ENCODE measurements around the gene SRC. TPM values are rescaled to one million over a fixed set of nuclear protein-coding genes. Genes with fewer than 3 reads are reported as not detected.

SRC gene
- total RNA-seq, 2 experiments from 2014 or later = 2.6 to 2.7 TPM

DNA sequence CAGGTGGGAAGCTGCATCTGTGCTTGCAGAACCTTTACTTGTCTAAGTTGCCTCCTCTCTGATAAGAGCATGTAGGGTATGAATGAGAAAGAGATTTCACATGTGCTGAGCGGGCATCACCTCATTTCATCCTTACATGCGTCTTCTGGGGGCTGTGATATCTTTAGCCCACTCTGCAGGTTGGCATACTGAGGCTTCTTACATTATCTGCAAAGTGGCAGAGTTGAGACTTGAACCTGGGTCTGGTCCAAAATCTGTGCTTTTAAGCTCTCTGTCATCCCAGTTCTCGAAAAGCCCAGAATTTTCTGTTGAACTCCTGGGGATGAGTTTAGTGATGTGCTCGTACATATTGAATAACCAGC, 2.0 kb upstream of the SRC start:
- Mint-ChIP-seq H3K4me3 (no peak overlapping the region), H3K9me3 (no peaks in the 10 kb centered on the region), H3K27me3 (no peaks in the 10 kb centered on the region), H3K36me3 (ENCODE audit: low read depth) (no peaks in the 10 kb centered on the region), H3K27ac (no peak overlapping the region), H3K4me1 (peaks cover 11% of the 10 kb centered on the region)
- CTCF ChIA-PET = interaction anchor here (0.8 kb wide), 1 partner anchor 152 kb away, joined by 3 read pairs; no protein-coding TSS in a partner anchor
- DNase-seq = no peak
- POLR2A ChIA-PET = no interaction called here

DNA sequence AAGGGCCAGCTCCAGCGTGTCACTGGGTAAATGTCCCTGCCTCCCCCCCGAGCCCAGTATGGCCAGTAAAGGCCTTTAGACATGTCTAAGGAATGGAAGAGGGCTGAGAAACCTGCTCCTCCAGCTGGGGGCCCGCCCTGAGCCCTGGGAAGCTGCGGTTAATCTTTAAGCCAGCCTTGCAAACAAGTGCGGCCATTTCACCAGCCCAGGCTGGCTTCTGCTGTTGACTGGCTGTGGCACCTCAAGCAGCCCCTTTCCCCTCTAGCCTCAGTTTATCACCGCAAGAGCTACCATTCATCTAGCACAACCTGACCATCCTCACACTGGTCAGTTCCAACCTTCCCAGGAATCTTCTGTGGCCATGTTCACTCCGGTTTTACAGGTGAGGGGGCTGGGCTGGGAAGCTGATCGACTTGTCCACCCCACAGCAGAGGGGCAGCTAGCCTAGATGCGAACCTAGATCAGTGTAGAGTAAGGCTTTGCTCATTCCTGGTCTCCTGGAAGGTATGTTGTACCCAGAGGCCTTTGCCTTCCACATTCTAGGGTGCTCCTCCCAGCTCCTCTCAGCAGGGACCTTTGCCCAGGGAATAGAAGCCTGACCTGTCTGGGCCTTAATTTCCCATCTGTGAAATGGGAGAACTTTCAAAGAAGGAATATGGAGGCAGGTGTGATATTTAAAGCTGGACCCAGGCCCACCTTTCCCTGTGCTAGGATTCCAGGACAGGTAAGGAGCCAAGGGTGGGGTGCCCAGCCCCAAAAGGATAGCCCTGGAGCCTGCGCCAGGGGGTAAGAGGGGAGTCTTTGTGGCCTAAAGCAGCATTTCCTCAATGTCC, 1.2 kb upstream of the SRC start:
- Mint-ChIP-seq H3K27me3 (no peaks in the 10 kb centered on the region), H3K9me3 (no peaks in the 10 kb centered on the region), H3K4me1 (peaks cover 11% of the 10 kb centered on the region), H3K4me3 (peak overlapping the region; percentile 66), H3K27ac (no peak overlapping the region), H3K36me3 (ENCODE audit: low read depth) (no peaks in the 10 kb centered on the region)
- ChIA-PET POLR2A (no interaction called here), CTCF (no interaction called here)
- DNase-seq = no peak

DNA sequence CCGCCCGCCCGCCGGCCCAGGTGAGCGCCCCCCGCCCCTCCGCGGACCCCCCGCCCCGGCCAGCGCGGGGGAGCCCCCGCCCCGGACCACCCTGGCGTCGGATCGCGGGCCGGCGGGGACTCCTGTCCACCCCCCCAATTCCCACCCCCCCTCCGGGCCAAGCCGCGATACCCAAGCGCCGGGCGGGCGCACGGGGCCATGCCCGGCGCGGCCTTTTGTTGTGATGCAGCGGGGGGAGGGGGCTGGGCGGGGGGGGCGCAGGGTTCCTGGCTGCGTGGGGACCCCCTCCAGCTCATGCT, 245 bp downstream of the SRC start:
- Mint-ChIP-seq H3K27me3 (no peaks in the 10 kb centered on the region), H3K4me1 (peaks cover 11% of the 10 kb centered on the region)
- POLR2A ChIA-PET = no interaction called here

DNA sequence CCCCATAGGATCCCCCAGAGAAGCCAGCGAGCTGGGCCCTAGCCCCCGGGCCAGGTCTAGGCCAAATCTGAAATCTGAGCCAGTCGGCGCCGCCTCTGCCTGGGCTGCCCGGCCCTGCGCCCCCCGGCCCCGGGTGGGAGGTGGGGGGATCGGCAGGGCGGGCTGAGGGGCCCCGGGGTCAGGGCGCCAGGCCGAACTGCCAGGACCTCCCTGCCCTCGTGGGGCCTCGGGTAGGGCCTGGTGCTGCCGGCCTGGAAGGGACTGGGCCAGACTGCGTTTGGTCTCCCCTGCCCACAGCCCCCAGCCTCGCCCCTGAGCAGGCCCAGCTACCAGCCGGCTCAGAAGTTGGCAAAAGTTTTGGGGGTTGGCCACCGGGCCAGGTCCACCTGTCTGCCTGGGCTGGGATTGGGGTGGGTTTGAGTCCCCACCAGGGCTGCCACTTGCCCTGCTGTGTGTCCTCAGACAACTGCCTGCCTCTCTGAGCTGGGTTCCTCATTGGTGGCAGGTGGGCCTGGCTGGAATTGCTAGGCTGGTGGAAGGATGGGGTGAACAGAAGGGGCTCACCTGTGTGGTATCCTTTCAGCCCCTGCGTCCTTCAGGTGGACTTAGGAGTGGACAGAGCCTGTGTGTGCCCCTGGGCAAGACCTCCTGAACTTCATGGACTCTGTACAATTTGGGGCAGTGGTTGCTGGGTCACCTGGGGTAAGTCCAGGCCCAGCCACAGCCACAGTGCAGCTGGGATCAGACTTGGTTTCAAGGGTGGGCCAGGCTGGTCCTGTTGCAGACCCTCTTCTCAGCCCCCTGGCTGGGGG, 801 bp downstream of the SRC start:
- Mint-ChIP-seq H3K4me1 (peaks cover 11% of the 10 kb centered on the region), H3K4me3 (peak overlapping the region; percentile 47), H3K27me3 (no peaks in the 10 kb centered on the region), H3K27ac (no peak overlapping the region), H3K36me3 (ENCODE audit: low read depth) (no peaks in the 10 kb centered on the region), H3K9me3 (no peaks in the 10 kb centered on the region)
- ChIA-PET CTCF (no interaction called here), POLR2A (no interaction called here)
- no peak for DNase-seq

More for the DNA sequence above, 245 bp downstream of the SRC start:
- no peak overlapping the region for H3K4me3 Mint-ChIP-seq
- no peak for DNase-seq
- no peaks in the 10 kb centered on the region for H3K36me3 Mint-ChIP-seq (ENCODE audit: low read depth)
- CTCF ChIA-PET = no interaction called here
- H3K27ac Mint-ChIP-seq = no peak overlapping the region
- no peaks in the 10 kb centered on the region for H3K9me3 Mint-ChIP-seq

DNA sequence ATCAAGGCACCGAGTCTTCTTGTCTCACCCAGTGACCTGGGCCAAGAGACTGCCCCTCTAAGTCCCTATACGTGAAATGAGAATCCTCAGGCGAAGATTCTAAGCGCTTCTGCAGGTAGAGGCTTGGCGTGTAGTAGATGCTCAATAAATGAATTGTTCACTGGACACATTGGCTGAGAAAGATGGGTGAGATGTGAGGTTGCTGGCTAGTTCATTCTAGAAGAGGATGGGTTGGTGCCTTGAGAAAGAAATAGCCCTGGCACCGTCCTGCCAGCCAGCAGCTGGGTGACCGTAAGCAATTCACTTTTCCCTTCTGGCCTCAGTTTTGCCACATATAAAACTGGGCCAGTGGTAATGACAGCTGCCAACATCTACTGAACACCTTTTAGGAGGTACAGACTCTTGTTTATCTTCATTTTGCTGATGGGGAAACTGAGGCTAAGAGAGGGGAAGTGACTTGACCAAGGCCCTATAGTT, 1.4 kb downstream of the SRC start:
- H3K36me3 Mint-ChIP-seq (ENCODE audit: low read depth) = no peaks in the 10 kb centered on the region
- peaks cover 11% of the 10 kb centered on the region for H3K4me1 Mint-ChIP-seq
- no peaks in the 10 kb centered on the region for H3K27me3 Mint-ChIP-seq
- no peaks in the 10 kb centered on the region for H3K9me3 Mint-ChIP-seq
- POLR2A ChIA-PET = interaction anchor here (0.9 kb wide), 1 partner anchor 58 kb away, joined by 3 read pairs; the partner anchor contains the start of gene MANBAL
- DNase-seq = no peak
- peak overlapping the region; percentile 47 for H3K4me3 Mint-ChIP-seq
- no peak overlapping the region for H3K27ac Mint-ChIP-seq
- CTCF ChIA-PET = no interaction called here

DNA sequence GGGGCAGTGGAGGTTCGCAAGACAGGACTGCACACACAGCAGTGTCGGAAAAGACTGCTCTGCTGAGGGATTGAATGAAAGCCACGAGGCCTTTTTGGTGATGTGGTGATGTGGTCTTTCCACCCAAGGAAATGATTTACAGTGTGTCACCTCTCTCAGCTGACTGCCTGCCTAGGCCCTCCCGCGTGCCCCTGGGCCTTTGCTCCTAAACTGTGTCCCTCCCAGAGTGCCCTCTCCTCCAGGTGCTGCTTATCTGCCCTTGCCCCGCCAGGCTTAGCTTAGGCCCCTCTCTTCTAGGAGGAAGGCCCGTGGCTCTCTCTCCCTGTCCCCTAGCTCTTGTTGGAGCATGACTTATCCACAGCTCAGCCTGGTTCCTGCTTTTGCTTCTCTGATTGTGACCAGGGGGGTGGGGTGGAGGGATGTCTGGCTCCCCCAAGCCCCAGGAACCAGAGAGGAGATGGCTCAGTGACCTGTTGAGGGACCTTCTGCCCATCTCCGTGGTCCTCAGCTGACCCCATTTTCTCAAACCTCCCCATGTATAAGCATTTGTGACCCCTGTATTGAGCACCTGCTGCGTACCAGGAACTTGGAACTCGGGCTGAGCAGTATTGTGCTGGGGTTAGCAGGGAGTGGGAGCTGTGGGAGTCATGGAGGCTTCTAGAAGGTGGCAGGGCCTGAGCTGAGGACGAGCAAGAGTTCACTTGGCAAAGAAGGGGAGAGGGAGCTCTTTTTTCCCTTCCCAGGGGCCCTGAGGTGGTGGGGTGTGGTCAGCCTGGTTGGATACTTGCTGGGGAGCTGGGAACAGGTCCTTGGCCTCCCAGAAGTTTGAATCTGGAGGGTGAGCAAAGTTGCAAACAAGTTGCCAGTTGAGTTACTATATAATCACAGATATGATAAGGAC, 2.2 kb downstream of the SRC start:
- ChIA-PET POLR2A (interaction anchor here (0.9 kb wide), 1 partner anchor 59 kb away, joined by 3 read pairs; the partner anchor contains the start of gene MANBAL), CTCF (interaction anchor here (0.6 kb wide), 1 partner anchor 1336 kb away, joined by 4 read pairs; no protein-coding TSS in a partner anchor)
- no peak overlapping the region for H3K27ac Mint-ChIP-seq
- H3K27me3 Mint-ChIP-seq = no peaks in the 10 kb centered on the region
- no peaks in the 10 kb centered on the region for H3K9me3 Mint-ChIP-seq
- H3K4me1 Mint-ChIP-seq = peaks cover 11% of the 10 kb centered on the region
- no peaks in the 10 kb centered on the region for H3K36me3 Mint-ChIP-seq (ENCODE audit: low read depth)
- no peak for DNase-seq
- no peak overlapping the region for H3K4me3 Mint-ChIP-seq

DNA sequence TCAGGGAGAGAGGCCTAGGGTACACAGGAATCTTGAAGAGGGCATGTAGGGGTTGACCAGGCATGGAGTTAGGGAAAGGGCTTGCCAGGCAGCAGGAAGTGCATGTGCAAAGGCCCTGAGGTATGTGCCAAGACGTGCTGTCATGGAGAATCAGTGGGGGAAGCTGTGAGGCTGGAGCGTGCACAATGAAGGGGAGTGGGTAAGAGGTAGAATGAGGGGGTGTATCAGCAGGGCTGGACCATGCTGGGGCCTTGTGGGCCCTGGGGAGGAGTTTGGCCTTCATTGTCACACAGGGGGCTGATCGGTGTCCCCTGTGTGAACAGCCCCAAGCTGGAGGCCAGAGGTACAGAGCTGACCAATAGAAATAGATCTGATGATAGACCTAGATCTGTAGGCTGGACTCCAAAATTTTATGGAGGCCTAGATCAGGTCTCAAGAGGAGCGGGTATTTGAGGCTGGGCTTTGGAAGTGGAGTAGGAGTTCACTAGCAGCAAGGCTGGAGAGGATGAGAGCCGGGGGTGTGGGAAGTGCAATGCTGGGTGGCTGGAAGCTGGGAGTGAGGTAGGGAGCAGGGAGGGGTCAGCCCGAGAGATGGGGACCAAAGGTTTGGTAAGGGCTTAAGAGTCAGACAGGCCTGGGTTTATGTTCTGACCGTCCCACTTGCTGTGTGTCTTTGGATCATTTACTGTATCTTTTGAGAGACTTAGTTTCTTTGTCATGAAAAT, 3.0 kb downstream of the SRC start:
- H3K9me3 Mint-ChIP-seq = no peaks in the 10 kb centered on the region
- ChIA-PET POLR2A (no interaction called here), CTCF (no interaction called here)
- H3K27ac Mint-ChIP-seq = no peak overlapping the region
- no peaks in the 10 kb centered on the region for H3K36me3 Mint-ChIP-seq (ENCODE audit: low read depth)
- no peaks in the 10 kb centered on the region for H3K27me3 Mint-ChIP-seq
- DNase-seq = no peak
- no peak overlapping the region for H3K4me3 Mint-ChIP-seq
- H3K4me1 Mint-ChIP-seq = peaks cover 9% of the 10 kb centered on the region

DNA sequence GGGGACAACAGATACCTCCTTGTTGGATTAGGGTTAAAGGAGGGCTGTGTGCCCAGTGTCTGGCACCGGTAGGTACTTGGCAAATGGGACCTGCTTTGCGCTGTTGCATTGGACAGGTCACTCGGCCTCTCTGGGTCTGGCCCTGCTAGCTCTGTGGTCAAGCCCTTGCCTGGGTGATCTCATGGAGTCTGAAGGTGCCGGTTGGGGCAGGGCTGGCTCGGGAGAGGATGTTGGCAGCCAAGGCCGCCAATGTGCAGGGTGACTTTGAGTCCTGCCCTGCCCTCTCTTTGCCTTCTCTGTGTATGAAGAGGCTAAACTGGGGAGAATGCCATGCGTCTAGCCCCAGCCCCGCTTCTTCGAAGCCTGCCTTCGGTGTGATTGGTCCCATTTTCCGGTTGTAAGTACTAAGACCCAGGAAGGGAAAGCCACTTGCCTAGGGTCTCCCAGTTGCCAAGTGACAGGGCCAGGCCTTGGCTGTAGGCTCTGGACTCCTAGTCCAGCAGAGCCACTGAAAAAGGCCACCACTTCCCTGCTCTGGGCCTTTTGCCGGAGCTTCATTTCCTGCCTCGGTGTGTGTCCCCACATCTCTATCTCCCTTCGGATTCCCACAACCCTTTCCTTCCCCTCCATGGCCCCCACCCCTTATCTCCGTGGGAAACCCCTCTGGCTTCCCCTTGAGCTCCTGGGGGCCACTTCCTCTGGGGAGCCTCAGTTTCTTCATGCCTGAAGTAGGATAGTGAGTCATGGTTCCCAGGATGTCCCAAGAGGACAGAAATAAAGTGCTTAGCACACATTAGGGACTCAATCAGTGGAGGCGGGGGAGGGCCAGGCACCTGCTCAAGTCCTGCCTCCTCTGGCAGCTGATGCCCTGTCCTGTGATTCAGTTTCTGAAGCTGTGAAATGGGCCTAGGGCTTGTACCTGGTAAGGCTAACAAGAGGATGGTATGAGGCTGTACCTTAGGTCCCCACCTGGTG, 3.9 kb downstream of the SRC start:
- H3K4me3 Mint-ChIP-seq = no peak overlapping the region
- H3K27me3 Mint-ChIP-seq = no peaks in the 10 kb centered on the region
- no peak overlapping the region for H3K27ac Mint-ChIP-seq
- POLR2A ChIA-PET = no interaction called here
- DNase-seq = no peak
- peaks cover 9% of the 10 kb centered on the region for H3K4me1 Mint-ChIP-seq
- H3K36me3 Mint-ChIP-seq (ENCODE audit: low read depth) = no peaks in the 10 kb centered on the region
- CTCF ChIA-PET = no interaction called here
- no peaks in the 10 kb centered on the region for H3K9me3 Mint-ChIP-seq

DNA sequence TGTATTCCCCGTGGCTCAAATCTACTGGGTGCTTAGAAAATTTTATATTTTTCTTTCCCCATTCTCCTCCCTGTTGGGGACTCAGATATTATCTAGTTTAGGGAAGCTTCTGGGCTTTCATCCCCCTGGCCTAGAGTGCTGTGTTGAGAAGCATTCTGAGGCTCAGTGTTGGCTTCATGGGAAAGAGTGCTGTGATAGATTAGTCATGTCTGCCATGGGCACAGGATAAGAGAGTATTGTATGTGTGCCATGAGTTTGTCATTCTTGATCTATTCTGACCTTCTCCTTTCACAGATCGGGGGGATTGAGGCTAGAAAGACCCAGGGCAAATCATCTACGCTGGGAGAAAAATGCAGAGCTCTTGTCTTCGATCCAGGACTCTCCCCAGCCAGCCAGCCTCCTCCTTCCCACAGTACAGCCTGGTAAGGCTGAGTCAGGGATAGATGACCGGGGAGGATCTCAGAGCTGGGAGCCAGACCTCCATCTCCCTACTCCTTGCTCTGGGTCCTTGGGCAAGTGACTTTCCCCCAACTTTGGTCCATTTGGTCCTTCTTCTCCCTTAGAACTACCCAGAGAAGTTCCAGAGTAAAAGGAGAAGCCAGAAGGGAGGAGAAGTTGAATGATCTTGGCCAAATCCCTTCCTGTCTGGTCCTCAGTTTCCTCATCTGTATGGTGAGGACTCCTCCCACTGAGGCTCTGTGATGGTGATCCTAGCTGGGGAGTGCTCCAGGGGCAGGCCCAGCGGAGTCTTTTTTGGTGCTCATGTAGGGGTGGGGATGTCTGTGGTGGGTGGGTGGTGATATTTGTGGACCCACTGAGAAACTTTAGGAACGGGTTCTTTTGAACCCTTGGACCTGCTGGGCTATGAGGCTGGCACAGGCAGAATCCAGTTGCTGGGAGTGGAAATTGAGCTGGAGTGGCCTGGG, 5.0 kb downstream of the SRC start:
- Mint-ChIP-seq H3K9me3 (no peaks in the 10 kb centered on the region), H3K27ac (no peak overlapping the region), H3K4me1 (peaks cover 2% of the 10 kb centered on the region), H3K27me3 (no peaks in the 10 kb centered on the region), H3K36me3 (ENCODE audit: low read depth) (no peaks in the 10 kb centered on the region), H3K4me3 (no peak overlapping the region)
- ChIA-PET CTCF (no interaction called here), POLR2A (no interaction called here)
- DNase-seq = no peak

DNA sequence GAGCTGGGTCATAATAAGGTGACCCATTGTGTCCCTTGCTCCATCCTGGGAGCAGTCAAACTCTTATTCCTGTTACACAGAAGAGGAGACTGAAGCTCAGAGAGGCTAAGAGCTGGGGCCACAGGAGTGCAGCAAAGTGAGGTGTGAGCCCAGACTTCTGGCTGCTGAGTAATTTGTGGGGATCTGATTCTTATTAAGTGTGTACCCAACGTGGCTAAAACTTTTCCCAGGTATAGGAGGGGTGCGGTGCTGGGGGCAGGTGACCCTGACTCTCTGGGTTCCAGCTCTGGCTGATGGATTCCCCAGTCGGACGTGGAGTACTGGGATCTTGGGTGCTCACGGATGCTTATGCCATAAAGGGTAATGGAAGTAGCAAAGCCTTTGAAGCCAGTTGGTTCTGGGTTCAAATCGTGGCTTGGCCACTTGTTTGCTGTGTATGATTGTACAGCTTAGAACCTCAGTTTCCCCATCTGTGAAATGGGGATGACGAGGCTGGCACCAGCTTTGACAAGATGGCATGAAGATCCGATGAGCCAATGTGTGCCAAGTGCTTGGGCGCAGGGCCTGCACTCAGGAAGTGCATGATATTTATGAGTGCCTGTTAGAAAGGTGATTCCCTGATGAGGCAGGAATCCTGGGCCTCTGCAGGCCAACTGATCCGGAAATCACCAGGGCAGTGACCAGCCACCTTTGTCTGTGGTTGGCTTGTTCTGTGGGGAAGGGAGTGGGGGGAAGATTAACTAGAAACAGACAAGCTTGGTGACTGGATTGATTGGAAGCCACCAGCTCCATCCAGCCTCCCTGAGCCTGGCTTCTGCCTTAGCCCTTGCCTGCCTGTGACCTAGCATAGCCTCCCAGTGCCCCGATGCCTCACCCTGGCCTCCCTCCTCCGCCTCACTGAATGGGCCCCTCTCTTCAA, 6.0 kb downstream of the SRC start:
- peaks cover 2% of the 10 kb centered on the region for H3K4me1 Mint-ChIP-seq
- ChIA-PET CTCF (interaction anchor here (0.6 kb wide), 1 partner anchor 160 kb away, joined by 4 read pairs; no protein-coding TSS in a partner anchor), POLR2A (no interaction called here)
- H3K9me3 Mint-ChIP-seq = no peaks in the 10 kb centered on the region
- no peaks in the 10 kb centered on the region for H3K27me3 Mint-ChIP-seq
- no peaks in the 10 kb centered on the region for H3K36me3 Mint-ChIP-seq (ENCODE audit: low read depth)
- H3K27ac Mint-ChIP-seq = no peak overlapping the region
- no peak overlapping the region for H3K4me3 Mint-ChIP-seq
- DNase-seq = no peak
